Mesendoderm (in vitro differentiated cells): ENCODE measurements around the gene GNG11.

Experiments
- DNase-seq: peaks from one replicate; pipeline ENCODE4 v3.0.0; 2013
- H2AK5ac ChIP-seq: 2 replicates; pipeline ENCODE4 v1.6.1; 2013; ENCODE audit warnings: low read length, inconsistent platforms
- H2BK120ac ChIP-seq: 2 replicates; pipeline ENCODE4 v1.6.1; 2013; ENCODE audit warnings: low read depth, mild to moderate bottlenecking, low read length, moderate library complexity, mixed read lengths
- H2BK15ac ChIP-seq: replicated peaks from 2 replicates; pipeline ENCODE4 v1.6.1; 2013; ENCODE audit warnings: low read depth, mild to moderate bottlenecking, moderate library complexity
- H2BK5ac ChIP-seq: 2 replicates; pipeline ENCODE4 v1.6.1; 2013; ENCODE audit warnings: low read length, inconsistent platforms
- H3K18ac ChIP-seq: 2 replicates; pipeline ENCODE4 v1.6.1; 2013; ENCODE audit warnings: mild to moderate bottlenecking, low read length, mixed read lengths
- H3K23ac ChIP-seq: one replicate; pipeline ENCODE4 v1.6.1; 2013; ENCODE audit warnings: low read length
- H3K27ac ChIP-seq: 2 replicates; pipeline ENCODE4 v1.5.1; 2013; ENCODE audit warnings: low read depth, mild to moderate bottlenecking, inconsistent platforms, low read length, moderate library complexity
- H3K27me3 ChIP-seq: 2 replicates; pipeline ENCODE4 v1.6.1; 2013; ENCODE audit warnings: low read length, control low read depth, mild to moderate bottlenecking, inconsistent platforms; ENCODE audit not compliant: insufficient read depth, poor library complexity
- H3K36me3 ChIP-seq: 2 replicates; pipeline ENCODE4 v1.6.1; 2013; ENCODE audit warnings: low read length, inconsistent platforms; ENCODE audit not compliant: control insufficient read depth, insufficient read depth
- H3K4ac ChIP-seq: one replicate; pipeline ENCODE4 v1.6.1; 2013; ENCODE audit warnings: low read depth, mild to moderate bottlenecking, low read length, moderate library complexity
- H3K4me1 ChIP-seq: 2 replicates; pipeline ENCODE4 v1.6.1; 2013; ENCODE audit warnings: low read depth, low read length, inconsistent platforms; ENCODE audit not compliant: control insufficient read depth
- H3K4me2 ChIP-seq: 2 replicates; pipeline ENCODE4 v1.6.1; 2013; ENCODE audit warnings: low read length
- H3K4me3 ChIP-seq: 2 replicates; pipeline ENCODE4 v1.5.1; 2013; ENCODE audit warnings: mild to moderate bottlenecking, low read length
- H3K56ac ChIP-seq: one replicate; pipeline ENCODE4 v1.6.1; 2013; ENCODE audit warnings: low read length
- H3K79me1 ChIP-seq: 2 replicates; pipeline ENCODE4 v1.6.1; 2013; ENCODE audit warnings: low read length, inconsistent platforms
- H3K79me2 ChIP-seq: 2 replicates; pipeline ENCODE4 v1.6.1; 2013; ENCODE audit warnings: mild to moderate bottlenecking, low read length; ENCODE audit not compliant: control insufficient read depth, insufficient read depth
- H3K9ac ChIP-seq: 2 replicates; pipeline ENCODE4 v1.6.1; 2013; ENCODE audit warnings: low read length, inconsistent platforms
- H4K5ac ChIP-seq: one replicate; pipeline ENCODE4 v1.6.1; 2013; ENCODE audit warnings: low read length
- H4K8ac ChIP-seq: one replicate; pipeline ENCODE4 v1.6.1; 2013; ENCODE audit warnings: low read depth, mild to moderate bottlenecking, control low read depth, low read length, moderate library complexity
- WGBS: extraction: QIAGEN DNeasy Blood & Tissue Kit; methylation state at CpG from one replicate; pipeline ENCODE4 v1.1.7; 2013; ENCODE audit warnings: low lambda C conversion rate, missing lambda C conversion rate; ENCODE audit not compliant: insufficient coverage; ENCODE audit errors: extremely low coverage; 5-methylcytosine and 5-hydroxymethylcytosine counted together

Gene GNG11

DNA sequence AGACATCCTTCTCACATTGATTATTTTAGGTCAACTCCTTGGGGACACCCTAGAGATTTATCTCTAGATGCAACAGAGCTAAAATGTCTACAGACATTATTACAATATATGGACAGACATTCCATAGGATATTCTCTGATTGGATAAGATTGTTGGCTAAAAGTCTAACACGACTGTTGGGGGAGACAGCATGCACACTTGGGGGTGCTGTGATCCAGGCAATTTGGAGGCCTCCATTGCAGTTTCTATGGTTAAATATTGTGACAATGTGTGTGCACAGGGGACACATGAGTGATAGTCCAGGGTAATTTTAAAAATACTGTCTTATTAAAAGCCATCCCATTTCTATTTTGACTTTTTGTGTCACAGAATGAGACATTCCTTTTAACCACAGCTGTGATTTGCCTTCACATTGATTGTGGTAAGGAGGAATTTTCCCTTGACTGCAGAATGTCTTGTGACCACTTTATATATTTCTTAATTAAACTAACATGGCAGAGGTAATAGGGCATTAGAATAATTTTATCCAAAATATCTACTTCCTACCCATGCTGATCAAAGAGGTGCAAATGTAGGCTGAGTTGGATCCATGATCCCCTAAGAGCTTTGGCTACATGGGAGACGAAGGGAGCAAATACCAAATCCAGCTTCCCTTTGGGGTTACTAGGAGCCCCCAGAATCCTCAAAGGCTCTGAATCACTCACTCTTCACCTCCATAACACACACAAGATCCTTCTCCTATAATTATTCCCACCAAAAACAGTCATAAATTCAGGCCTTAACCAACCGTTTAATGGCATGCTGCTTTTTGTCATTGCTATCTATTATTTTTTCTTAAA is 38.2 kb upstream of the GNG11 start:
- Histone ChIP-seq H3K4ac (no peak overlapping the region), H3K4me2 (no peak overlapping the region), H3K9ac (no peak overlapping the region), H4K5ac (no peak overlapping the region), H3K27ac (no peak overlapping the region), H2BK120ac (no peak overlapping the region), H2BK5ac (no peak overlapping the region), H3K79me2 (no peaks in the 10 kb centered on the region), H3K27me3 (no peaks in the 10 kb centered on the region), H3K4me1 (no peaks in the 10 kb centered on the region), H3K4me3 (no peak overlapping the region), H2AK5ac (no peak overlapping the region), H3K23ac (no peak overlapping the region), H3K79me1 (no peaks in the 10 kb centered on the region), H3K18ac (no peak overlapping the region), H3K36me3 (no peaks in the 10 kb centered on the region), H3K56ac (no peak overlapping the region), H2BK15ac (no peak overlapping the region), H4K8ac (no peak overlapping the region)
- WGBS: no CpG with 5 or more reads among the region's 3 CpGs
- DNase-seq: no peak

DNA sequence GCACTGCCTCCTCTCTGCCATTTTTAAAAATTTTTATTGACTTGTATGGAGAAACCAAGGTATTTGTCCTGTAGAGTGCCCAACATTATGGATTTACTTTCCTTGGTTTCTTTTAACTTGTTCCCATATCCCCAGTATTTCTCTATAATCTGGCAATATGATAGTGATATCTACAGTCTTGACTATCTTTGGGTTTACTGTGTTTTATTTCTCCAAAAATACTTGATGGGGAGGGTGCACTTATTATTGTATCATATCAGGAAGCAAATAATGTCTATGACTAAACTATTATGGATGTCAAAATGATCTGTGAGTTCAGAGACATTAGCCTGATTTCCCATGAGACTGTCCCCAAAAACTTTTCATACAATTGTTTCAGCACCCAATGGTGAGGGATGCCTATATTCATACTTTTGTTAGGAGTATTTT is 37.6 kb upstream of the GNG11 start:
- Histone ChIP-seq H2BK15ac (no peak overlapping the region), H3K9ac (no peak overlapping the region), H3K27ac (no peak overlapping the region), H4K5ac (no peak overlapping the region), H2BK5ac (no peak overlapping the region), H3K4me3 (no peak overlapping the region), H3K56ac (no peak overlapping the region), H4K8ac (no peak overlapping the region), H3K79me1 (no peaks in the 10 kb centered on the region), H3K79me2 (no peaks in the 10 kb centered on the region), H3K18ac (no peak overlapping the region), H3K4me1 (no peaks in the 10 kb centered on the region), H2AK5ac (no peak overlapping the region), H2BK120ac (no peak overlapping the region), H3K27me3 (no peaks in the 10 kb centered on the region), H3K4me2 (no peak overlapping the region), H3K23ac (no peak overlapping the region), H3K36me3 (no peaks in the 10 kb centered on the region), H3K4ac (no peak overlapping the region)
- DNase-seq: no peak

GRCh38 chr7:93884541-93884940 is 37.0 kb upstream of the GNG11 start:
- H3K79me2 ChIP-seq: no peaks in the 10 kb centered on the region
- no peak overlapping the region for H3K9ac ChIP-seq
- no peak overlapping the region for H3K4ac ChIP-seq
- H2BK15ac ChIP-seq: no peak overlapping the region
- no peak overlapping the region for H3K56ac ChIP-seq
- H3K36me3 ChIP-seq: no peaks in the 10 kb centered on the region
- H3K4me1 ChIP-seq: no peaks in the 10 kb centered on the region
- H3K4me3 ChIP-seq: no peak overlapping the region
- H3K79me1 ChIP-seq: no peaks in the 10 kb centered on the region
- H3K27me3 ChIP-seq: no peaks in the 10 kb centered on the region
- WGBS: no CpG with 5 or more reads among the region's 1 CpG
- H4K5ac ChIP-seq: no peak overlapping the region
- no peak overlapping the region for H4K8ac ChIP-seq
- H3K18ac ChIP-seq: no peak overlapping the region
- DNase-seq: no peak
- H3K27ac ChIP-seq: no peak overlapping the region
- H3K4me2 ChIP-seq: no peak overlapping the region
- H2BK120ac ChIP-seq: no peak overlapping the region
- H3K23ac ChIP-seq: no peak overlapping the region
- no peak overlapping the region for H2AK5ac ChIP-seq
- H2BK5ac ChIP-seq: no peak overlapping the region

DNA sequence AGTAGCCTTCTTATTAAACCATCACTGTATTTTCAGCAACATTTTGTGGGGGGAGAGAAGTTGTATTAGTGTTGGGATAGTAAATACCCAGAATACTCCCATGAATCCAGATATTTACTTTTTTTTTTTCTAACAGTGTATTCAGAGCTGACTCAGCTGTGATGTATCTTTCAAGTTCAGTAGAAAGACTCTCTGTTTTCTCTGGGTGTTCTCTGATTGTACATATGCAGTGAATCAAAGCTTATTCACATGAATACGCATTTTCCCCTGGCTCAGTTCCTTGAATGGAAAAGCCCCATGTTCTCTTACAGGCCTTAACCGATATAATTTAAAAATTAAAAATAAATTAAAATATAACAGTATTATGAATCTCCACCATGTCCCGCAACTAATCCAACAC is 32.3 kb upstream of the GNG11 start:
- Histone ChIP-seq H2BK15ac (no peak overlapping the region), H3K36me3 (no peaks in the 10 kb centered on the region), H3K79me1 (no peaks in the 10 kb centered on the region), H3K4me1 (no peaks in the 10 kb centered on the region), H2AK5ac (no peak overlapping the region), H3K4me3 (no peak overlapping the region), H3K23ac (no peak overlapping the region), H4K5ac (no peak overlapping the region), H2BK5ac (no peak overlapping the region), H3K4me2 (no peak overlapping the region), H3K56ac (no peak overlapping the region), H4K8ac (no peak overlapping the region), H3K4ac (no peak overlapping the region), H3K18ac (no peak overlapping the region), H2BK120ac (no peak overlapping the region), H3K9ac (no peak overlapping the region), H3K79me2 (no peaks in the 10 kb centered on the region), H3K27me3 (no peaks in the 10 kb centered on the region), H3K27ac (no peak overlapping the region)
- no peak for DNase-seq
- WGBS: 100% methylated on average over 2 of the region's 3 CpGs

DNA sequence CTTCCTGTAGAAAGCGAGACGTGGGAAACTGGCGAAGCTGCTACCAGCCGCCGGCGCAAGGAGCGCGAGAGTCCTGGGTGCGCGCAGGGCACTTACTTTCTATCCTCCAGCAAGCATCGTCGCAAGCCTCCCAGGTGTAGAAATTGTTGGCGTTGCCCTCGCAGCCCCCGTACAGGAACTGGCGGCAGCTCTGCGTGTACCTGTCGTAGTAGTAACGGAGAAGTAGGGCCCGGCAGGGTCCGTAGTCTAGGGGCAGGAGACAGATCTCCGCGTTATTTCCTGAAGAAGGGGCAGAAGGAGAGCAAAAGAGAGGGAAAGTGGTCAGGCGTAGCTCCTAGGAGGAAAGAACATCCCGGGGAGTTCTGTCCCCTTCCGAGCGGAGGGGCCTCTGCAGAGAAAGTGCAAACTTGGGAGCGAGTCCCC is 31.5 kb upstream of the GNG11 start:
- Histone ChIP-seq H3K4me2 (peak overlapping the region; percentile 63), H3K9ac (peak overlapping the region; percentile 52), H3K56ac (peak overlapping the region; percentile 79), H3K27me3 (no peaks in the 10 kb centered on the region), H2AK5ac (no peak overlapping the region), H3K4me1 (no peaks in the 10 kb centered on the region), H4K8ac (no peak overlapping the region), H2BK5ac (no peak overlapping the region), H3K18ac (peak overlapping the region; percentile 7), H3K27ac (no peak overlapping the region), H4K5ac (no peak overlapping the region), H2BK120ac (no peak overlapping the region), H3K4me3 (peak overlapping the region; percentile 36), H3K79me2 (no peaks in the 10 kb centered on the region), H2BK15ac (no peak overlapping the region), H3K79me1 (no peaks in the 10 kb centered on the region), H3K4ac (no peak overlapping the region), H3K23ac (no peak overlapping the region), H3K36me3 (no peaks in the 10 kb centered on the region)
- WGBS: no CpG with 5 or more reads among the region's 28 CpGs
- peak; percentile 76 for DNase-seq
